ENCODE results near the gene TNFRSF12A. TPM values are rescaled to one million over a fixed set of nuclear protein-coding genes. Genes with fewer than 3 reads are reported as not detected.
A peak's percentile ranks its signal among the peaks of the same experiment; 100 is the strongest.

Gene TNFRSF12A
- total and polyA plus RNA-seq, 9 of the 15 experiments (the other 6 are each of a cell fraction or from before 2014, with no cell fraction given): 0.41 to 61.8 (median 26.5) TPM

DNA sequence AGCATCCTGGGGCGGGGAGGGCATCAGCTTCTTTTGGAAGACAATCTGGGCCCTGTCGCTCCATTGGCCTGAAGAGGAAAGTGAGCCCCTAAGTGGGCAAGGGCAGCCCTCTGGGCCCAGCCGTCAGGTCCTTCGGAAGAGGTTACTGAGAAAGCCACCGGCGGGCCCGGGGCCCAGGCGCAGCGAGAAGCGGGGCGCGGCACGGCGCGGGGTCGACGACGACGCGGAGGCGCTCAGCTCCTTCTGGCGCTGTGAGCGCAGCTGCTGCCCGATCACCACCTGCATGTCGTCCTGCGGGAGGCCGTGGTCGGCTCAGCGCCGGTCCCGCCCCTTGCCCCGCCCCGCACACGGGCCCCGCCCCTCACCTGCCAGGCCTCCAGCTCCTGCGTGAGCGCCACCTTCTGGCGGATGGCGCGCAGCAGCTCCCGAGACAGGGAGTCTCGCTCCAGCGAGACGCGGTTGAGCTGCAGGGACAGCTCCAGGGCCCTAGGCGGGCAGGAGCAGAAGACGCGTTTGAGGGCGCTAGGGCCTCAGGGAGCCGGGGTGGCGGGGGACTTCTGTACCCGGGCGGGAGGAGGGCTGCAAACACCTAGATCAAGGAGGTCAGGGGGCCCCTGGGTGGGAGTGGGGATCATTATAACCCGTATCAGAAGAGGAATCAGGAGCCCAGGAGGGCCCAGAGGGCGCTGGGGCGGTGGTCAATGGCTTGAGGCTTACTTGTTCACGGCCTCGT lies 8.0 kb downstream of the TNFRSF12A start (continued):
- TF ChIP-seq, protein P1, sequence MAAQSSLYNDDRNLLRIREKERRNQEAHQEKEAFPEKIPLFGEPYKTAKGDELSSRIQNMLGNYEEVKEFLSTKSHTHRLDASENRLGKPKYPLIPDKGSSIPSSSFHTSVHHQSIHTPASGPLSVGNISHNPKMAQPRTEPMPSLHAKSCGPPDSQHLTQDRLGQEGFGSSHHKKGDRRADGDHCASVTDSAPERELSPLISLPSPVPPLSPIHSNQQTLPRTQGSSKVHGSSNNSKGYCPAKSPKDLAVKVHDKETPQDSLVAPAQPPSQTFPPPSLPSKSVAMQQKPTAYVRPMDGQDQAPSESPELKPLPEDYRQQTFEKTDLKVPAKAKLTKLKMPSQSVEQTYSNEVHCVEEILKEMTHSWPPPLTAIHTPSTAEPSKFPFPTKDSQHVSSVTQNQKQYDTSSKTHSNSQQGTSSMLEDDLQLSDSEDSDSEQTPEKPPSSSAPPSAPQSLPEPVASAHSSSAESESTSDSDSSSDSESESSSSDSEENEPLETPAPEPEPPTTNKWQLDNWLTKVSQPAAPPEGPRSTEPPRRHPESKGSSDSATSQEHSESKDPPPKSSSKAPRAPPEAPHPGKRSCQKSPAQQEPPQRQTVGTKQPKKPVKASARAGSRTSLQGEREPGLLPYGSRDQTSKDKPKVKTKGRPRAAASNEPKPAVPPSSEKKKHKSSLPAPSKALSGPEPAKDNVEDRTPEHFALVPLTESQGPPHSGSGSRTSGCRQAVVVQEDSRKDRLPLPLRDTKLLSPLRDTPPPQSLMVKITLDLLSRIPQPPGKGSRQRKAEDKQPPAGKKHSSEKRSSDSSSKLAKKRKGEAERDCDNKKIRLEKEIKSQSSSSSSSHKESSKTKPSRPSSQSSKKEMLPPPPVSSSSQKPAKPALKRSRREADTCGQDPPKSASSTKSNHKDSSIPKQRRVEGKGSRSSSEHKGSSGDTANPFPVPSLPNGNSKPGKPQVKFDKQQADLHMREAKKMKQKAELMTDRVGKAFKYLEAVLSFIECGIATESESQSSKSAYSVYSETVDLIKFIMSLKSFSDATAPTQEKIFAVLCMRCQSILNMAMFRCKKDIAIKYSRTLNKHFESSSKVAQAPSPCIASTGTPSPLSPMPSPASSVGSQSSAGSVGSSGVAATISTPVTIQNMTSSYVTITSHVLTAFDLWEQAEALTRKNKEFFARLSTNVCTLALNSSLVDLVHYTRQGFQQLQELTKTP (IDR thresholded peaks at IDR 0.05; ENCODE audit: low read depth in 1 of 2, partially characterized antibody in 2 of 2): no peak
- TF ChIP-seq, protein P2, sequence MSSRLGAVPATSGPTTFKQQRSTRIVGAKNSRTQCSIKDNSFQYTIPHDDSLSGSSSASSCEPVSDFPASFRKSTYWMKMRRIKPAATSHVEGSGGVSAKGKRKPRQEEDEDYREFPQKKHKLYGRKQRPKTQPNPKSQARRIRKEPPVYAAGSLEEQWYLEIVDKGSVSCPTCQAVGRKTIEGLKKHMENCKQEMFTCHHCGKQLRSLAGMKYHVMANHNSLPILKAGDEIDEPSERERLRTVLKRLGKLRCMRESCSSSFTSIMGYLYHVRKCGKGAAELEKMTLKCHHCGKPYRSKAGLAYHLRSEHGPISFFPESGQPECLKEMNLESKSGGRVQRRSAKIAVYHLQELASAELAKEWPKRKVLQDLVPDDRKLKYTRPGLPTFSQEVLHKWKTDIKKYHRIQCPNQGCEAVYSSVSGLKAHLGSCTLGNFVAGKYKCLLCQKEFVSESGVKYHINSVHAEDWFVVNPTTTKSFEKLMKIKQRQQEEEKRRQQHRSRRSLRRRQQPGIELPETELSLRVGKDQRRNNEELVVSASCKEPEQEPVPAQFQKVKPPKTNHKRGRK (tag; IDR thresholded peaks at IDR 0.05): no peak
- no peak for TF ChIP-seq RFX1 (IDR thresholded peaks at IDR 0.05)
- TF ChIP-seq, protein P3, sequence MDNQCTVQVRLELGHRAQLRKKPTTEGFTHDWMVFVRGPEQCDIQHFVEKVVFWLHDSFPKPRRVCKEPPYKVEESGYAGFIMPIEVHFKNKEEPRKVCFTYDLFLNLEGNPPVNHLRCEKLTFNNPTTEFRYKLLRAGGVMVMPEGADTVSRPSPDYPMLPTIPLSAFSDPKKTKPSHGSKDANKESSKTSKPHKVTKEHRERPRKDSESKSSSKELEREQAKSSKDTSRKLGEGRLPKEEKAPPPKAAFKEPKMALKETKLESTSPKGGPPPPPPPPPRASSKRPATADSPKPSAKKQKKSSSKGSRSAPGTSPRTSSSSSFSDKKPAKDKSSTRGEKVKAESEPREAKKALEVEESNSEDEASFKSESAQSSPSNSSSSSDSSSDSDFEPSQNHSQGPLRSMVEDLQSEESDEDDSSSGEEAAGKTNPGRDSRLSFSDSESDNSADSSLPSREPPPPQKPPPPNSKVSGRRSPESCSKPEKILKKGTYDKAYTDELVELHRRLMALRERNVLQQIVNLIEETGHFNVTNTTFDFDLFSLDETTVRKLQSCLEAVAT (IDR thresholded peaks at IDR 0.05): no peak
- TF ChIP-seq, protein P4, sequence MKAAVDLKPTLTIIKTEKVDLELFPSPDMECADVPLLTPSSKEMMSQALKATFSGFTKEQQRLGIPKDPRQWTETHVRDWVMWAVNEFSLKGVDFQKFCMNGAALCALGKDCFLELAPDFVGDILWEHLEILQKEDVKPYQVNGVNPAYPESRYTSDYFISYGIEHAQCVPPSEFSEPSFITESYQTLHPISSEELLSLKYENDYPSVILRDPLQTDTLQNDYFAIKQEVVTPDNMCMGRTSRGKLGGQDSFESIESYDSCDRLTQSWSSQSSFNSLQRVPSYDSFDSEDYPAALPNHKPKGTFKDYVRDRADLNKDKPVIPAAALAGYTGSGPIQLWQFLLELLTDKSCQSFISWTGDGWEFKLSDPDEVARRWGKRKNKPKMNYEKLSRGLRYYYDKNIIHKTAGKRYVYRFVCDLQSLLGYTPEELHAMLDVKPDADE (conservative IDR thresholded peaks at IDR 0.05; ENCODE audit: control insufficient read depth, low read depth, low read length): 0 out of 2 replicates have a peak, but pooled peaks have one; percentile 39
- TF ChIP-seq ZNF282 (CRISPR knock-in tag; IDR thresholded peaks at IDR 0.05): 0 out of 2 replicates have a peak, but pooled peaks have one; percentile 58
- TF ChIP-seq, protein P5, sequence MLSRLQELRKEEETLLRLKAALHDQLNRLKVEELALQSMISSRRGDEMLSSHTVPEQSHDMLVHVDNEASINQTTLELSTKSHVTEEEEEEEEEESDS (CRISPR knock-in tag; IDR thresholded peaks at IDR 0.05): no peak
- TF ChIP-seq, protein P6, sequence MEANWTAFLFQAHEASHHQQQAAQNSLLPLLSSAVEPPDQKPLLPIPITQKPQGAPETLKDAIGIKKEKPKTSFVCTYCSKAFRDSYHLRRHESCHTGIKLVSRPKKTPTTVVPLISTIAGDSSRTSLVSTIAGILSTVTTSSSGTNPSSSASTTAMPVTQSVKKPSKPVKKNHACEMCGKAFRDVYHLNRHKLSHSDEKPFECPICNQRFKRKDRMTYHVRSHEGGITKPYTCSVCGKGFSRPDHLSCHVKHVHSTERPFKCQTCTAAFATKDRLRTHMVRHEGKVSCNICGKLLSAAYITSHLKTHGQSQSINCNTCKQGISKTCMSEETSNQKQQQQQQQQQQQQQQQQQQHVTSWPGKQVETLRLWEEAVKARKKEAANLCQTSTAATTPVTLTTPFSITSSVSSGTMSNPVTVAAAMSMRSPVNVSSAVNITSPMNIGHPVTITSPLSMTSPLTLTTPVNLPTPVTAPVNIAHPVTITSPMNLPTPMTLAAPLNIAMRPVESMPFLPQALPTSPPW (CRISPR knock-in tag; IDR thresholded peaks at IDR 0.05): peak; percentile 71
- TF ChIP-seq ZNF239 (CRISPR knock-in tag; IDR thresholded peaks at IDR 0.05): no peak
- no peak for TF ChIP-seq KDM2B (CRISPR knock-in tag; IDR thresholded peaks at IDR 0.05)
- no peak for TF ChIP-seq TAF15 (IDR thresholded peaks at IDR 0.05; ENCODE audit: low read depth, low read length)
- TF ChIP-seq, protein P7, sequence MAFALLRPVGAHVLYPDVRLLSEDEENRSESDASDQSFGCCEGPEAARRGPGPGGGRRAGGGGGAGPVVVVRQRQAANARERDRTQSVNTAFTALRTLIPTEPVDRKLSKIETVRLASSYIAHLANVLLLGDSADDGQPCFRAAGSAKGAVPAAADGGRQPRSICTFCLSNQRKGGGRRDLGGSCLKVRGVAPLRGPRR (CRISPR knock-in tag; IDR thresholded peaks at IDR 0.05): no peak
- TF ChIP-seq FOXA1 (IDR thresholded peaks at IDR 0.05; ENCODE audit: borderline replicate concordance): no peak
- TF ChIP-seq, protein P8, sequence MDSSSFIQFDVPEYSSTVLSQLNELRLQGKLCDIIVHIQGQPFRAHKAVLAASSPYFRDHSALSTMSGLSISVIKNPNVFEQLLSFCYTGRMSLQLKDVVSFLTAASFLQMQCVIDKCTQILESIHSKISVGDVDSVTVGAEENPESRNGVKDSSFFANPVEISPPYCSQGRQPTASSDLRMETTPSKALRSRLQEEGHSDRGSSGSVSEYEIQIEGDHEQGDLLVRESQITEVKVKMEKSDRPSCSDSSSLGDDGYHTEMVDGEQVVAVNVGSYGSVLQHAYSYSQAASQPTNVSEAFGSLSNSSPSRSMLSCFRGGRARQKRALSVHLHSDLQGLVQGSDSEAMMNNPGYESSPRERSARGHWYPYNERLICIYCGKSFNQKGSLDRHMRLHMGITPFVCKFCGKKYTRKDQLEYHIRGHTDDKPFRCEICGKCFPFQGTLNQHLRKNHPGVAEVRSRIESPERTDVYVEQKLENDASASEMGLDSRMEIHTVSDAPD (CRISPR knock-in tag; IDR thresholded peaks at IDR 0.05): no peak

All from K562 (cell line).